ENCODE results near the gene SCN8A.

DNA sequence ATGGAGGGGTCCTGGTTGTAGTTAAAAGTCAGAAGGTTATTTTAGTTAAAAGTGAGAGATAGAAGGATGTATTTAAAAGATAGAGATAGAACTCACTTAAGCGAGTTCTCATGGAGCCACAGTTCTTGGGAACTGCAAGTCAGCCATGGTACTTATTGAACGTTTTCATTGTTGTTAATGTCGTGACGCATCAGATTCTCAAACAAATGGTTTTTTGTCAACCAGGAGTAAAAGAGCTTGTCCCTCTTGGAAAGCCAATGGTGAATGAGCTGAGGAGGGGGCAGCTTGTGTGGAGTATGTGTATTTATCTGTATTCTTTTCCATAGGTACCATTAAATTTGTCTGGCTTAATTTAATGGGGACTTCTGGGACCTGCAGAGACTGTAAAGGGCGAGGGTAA is 188.8 kb downstream of the SCN8A start:
- TF ChIP-seq, protein P1, sequence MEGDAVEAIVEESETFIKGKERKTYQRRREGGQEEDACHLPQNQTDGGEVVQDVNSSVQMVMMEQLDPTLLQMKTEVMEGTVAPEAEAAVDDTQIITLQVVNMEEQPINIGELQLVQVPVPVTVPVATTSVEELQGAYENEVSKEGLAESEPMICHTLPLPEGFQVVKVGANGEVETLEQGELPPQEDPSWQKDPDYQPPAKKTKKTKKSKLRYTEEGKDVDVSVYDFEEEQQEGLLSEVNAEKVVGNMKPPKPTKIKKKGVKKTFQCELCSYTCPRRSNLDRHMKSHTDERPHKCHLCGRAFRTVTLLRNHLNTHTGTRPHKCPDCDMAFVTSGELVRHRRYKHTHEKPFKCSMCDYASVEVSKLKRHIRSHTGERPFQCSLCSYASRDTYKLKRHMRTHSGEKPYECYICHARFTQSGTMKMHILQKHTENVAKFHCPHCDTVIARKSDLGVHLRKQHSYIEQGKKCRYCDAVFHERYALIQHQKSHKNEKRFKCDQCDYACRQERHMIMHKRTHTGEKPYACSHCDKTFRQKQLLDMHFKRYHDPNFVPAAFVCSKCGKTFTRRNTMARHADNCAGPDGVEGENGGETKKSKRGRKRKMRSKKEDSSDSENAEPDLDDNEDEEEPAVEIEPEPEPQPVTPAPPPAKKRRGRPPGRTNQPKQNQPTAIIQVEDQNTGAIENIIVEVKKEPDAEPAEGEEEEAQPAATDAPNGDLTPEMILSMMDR (IDR thresholded peaks at IDR 0.05): no peak
- TF ChIP-seq POLR2A (IDR thresholded peaks at IDR 0.05) (no peak), EP300 (IDR thresholded peaks at IDR 0.05) (no peak)
